ENCODE results near the gene ZNF398. TPM values are rescaled to one million over a fixed set of nuclear protein-coding genes. Genes with fewer than 3 reads are reported as not detected.

The ZNF398 gene
- total RNA-seq, 1 donor from 2014 or later = 7.1 TPM

DNA sequence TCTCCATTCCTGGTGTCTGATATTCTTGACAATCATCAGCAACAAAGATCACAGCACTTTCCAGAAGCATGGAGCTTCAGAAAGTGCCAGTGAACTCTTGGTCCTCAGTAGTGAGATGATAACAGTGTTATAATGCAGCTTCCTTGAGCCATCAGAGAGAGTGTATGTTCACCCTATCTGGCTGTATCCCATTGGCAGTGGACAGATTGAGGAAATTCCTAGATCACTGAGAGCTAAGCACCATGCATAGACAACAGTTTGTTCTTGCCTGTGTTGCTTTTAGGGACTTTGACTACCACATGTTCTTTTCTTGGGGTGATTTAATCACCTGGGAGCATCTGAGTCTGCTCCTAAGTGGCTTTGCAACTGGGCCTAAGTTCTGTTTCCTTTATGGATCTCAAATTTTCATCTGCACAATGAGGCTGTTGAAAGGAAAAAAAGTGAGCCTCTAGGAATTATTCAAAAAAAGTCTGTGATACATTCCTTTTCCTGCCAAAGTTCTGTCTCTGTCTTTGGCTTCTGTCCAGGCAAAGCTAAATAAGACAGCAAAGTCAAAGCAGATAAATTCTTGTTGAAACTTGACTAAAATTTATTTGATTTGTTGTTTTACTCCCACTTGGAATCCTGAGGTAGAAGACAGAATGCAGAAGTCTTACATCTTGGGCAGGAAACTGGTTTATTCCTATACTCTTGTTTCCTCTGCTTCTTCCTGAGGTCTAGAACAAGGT is 33.6 kb downstream of the ZNF398 start:
- H3K4me1 ChIP-seq = peaks cover 15% of the 10 kb centered on the region
- DNase-seq = no peak
- intact Hi-C loops (cut with micrococcal nuclease) = no loop called here
- no peaks in the 10 kb centered on the region for H3K9me3 ChIP-seq (replicated peaks)
- TF ChIP-seq, protein P1, sequence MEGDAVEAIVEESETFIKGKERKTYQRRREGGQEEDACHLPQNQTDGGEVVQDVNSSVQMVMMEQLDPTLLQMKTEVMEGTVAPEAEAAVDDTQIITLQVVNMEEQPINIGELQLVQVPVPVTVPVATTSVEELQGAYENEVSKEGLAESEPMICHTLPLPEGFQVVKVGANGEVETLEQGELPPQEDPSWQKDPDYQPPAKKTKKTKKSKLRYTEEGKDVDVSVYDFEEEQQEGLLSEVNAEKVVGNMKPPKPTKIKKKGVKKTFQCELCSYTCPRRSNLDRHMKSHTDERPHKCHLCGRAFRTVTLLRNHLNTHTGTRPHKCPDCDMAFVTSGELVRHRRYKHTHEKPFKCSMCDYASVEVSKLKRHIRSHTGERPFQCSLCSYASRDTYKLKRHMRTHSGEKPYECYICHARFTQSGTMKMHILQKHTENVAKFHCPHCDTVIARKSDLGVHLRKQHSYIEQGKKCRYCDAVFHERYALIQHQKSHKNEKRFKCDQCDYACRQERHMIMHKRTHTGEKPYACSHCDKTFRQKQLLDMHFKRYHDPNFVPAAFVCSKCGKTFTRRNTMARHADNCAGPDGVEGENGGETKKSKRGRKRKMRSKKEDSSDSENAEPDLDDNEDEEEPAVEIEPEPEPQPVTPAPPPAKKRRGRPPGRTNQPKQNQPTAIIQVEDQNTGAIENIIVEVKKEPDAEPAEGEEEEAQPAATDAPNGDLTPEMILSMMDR (IDR thresholded peaks at IDR 0.05; ENCODE audit: borderline replicate concordance) = no peak
- H3K27me3 ChIP-seq (ENCODE audit: low read depth) = no peaks in the 10 kb centered on the region
- no peak overlapping the region for H3K4me3 ChIP-seq
- no peak overlapping the region for H3K27ac ChIP-seq (replicated peaks)
- H3K36me3 ChIP-seq = peaks cover 59% of the 10 kb centered on the region

DNA sequence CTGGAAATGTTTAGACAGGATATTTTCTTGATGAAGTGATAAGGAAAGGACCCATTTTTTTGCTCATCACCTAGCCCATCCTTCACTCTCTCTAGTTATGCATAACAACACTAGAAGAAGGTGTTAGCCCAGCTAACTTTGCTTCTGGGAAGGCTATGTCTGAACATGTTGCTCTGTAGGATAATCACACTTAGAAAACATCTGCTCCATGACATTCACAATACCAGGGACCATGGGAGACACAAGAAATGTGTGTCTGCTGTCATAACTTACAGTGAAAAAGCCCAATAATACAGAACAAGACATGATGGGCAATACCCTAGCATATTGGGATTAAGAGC is 34.2 kb downstream of the ZNF398 start:
- Histone ChIP-seq H3K4me3 (no peak overlapping the region), H3K4me1 (peaks cover 15% of the 10 kb centered on the region), H3K9me3 (replicated peaks) (no peaks in the 10 kb centered on the region), H3K27me3 (ENCODE audit: low read depth) (no peaks in the 10 kb centered on the region), H3K36me3 (peaks cover 54% of the 10 kb centered on the region), H3K27ac (replicated peaks) (no peak overlapping the region)
- TF ChIP-seq, protein P1 (IDR thresholded peaks at IDR 0.05; ENCODE audit: borderline replicate concordance) = no peak
- DNase-seq = no peak
- intact Hi-C loops (cut with micrococcal nuclease) = no loop called here

DNA sequence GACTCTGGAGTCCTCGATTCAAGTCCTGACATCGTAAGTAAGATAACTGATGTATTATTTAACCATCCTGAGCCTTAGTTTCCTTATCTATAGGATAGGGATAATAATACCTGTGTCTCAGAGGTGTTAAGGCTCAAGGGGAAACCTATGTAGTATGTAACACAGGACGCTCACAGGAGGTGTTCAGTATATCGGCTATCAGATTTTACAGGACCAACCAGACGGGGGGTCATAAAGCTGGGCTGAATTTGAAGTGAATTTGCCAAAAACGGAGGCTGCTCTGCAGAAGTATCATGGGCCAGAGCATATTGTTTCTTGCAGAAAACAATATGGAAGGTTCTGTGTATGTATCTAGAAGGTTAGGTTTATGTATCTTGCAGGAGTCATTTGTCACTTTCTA is 37.0 kb downstream of the ZNF398 start:
- Histone ChIP-seq H3K4me3 (no peak overlapping the region), H3K9me3 (replicated peaks) (no peaks in the 10 kb centered on the region), H3K4me1 (peaks cover 15% of the 10 kb centered on the region), H3K27ac (replicated peaks) (no peak overlapping the region), H3K36me3 (peaks cover 25% of the 10 kb centered on the region), H3K27me3 (ENCODE audit: low read depth) (no peaks in the 10 kb centered on the region)
- DNase-seq = no peak
- TF ChIP-seq, protein P1 (IDR thresholded peaks at IDR 0.05; ENCODE audit: borderline replicate concordance) = no peak
- intact Hi-C loops (cut with micrococcal nuclease) = no loop called here

DNA sequence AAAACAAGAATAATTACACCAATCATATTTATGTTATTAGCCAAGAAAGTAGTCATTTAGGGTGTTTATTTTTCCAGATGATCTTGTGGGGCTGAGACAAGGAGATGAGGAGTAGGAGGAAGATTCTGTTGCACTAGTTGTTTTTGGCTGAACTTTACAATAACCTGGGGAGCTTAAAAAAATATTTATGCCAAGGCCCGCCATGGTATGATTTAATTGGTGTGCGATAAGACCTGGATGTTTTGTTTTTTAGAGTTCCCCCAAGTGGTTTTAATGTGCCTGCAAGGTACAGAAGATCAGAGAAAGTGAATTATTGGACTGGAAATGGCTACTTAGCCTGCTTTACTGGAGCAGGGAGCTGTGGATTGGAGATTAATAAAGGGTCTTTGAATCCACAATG is 41.0 kb downstream of the ZNF398 start:
- DNase-seq = no peak
- Histone ChIP-seq H3K4me1 (no peaks in the 10 kb centered on the region), H3K4me3 (no peak overlapping the region), H3K9me3 (replicated peaks) (no peaks in the 10 kb centered on the region), H3K27ac (replicated peaks) (no peak overlapping the region), H3K27me3 (ENCODE audit: low read depth) (no peaks in the 10 kb centered on the region), H3K36me3 (no peaks in the 10 kb centered on the region)
- intact Hi-C loops (cut with micrococcal nuclease) = no loop called here
- TF ChIP-seq, protein P1 (IDR thresholded peaks at IDR 0.05; ENCODE audit: borderline replicate concordance) = no peak

DNA sequence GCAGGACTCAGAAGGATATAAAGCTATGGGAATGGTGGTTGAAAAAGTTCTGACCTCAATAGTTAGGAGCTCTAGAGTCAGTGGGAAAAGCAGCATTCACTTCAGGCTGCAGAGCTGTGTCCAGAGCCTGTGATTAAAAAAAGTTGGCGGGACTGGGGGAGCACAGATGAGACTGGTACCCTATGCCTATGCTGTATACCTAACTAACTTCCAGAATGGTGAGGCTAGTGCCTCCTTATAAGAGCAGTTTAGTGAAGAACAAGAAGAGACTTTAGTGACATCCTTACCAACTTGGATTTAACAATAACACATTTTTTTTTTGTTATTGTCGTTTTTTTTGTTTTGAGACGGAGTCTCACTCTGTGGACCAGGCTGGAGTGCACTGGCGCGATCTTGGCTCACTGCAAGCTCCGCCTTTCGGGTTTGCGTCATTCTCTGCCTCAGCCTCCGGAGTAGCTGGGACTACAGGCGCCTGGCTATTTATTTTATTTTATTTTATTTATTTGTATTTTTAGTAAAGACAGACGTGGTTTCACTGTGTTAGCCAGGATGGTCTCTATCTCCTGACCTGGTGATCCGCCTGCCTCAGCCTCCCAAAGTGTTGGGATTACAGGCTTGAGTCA is 41.5 kb downstream of the ZNF398 start:
- TF ChIP-seq, protein P1 (IDR thresholded peaks at IDR 0.05; ENCODE audit: borderline replicate concordance) = no peak
- intact Hi-C loops (cut with micrococcal nuclease) = no loop called here
- Histone ChIP-seq H3K4me3 (no peak overlapping the region), H3K9me3 (replicated peaks) (no peaks in the 10 kb centered on the region), H3K36me3 (no peaks in the 10 kb centered on the region), H3K4me1 (no peaks in the 10 kb centered on the region), H3K27ac (replicated peaks) (no peak overlapping the region), H3K27me3 (ENCODE audit: low read depth) (no peaks in the 10 kb centered on the region)
- DNase-seq = no peak
